K562 (cell line): Measurements from ENCODE around the gene KLHL35. TPM values are rescaled to one million over a fixed set of nuclear protein-coding genes. Genes with fewer than 3 reads are reported as not detected.

Experiments used
- DDX20 ChIP-seq: fragments of 450-650 bp; IDR thresholded peaks from 2 replicates; pipeline ENCODE4 v1.6.1; 2016; ENCODE audit warnings: missing genetic modification characterization, low read depth, mild to moderate bottlenecking, missing compliant biosample characterization, moderate library complexity
- E2F4 ChIP-seq: sonication (generic); formaldehyde crosslinking; IDR thresholded peaks from 2 replicates; pipeline ENCODE4 v1.8.0; 2022; ENCODE audit warnings: mild to moderate bottlenecking, low read depth, missing genetic modification reagents
- GTF3C2 ChIP-seq: IDR thresholded peaks from 3 replicates; pipeline ENCODE4 v1.6.1; 2011; ENCODE audit warnings: borderline replicate concordance, mild to moderate bottlenecking, moderate library complexity; ENCODE audit not compliant: insufficient read length; ENCODE audit errors: extremely low read depth
- HDAC6 ChIP-seq: IDR thresholded peaks from 2 replicates; pipeline ENCODE4 v1.6.1; 2012; ENCODE audit warnings: low read depth, mild to moderate bottlenecking, control low read depth, inconsistent platforms, low read length, moderate library complexity
- HMGXB4 ChIP-seq: sonication (generic); formaldehyde crosslinking; IDR thresholded peaks from 2 replicates; pipeline ENCODE4 v1.8.1; 2023; ENCODE audit warnings: mild to moderate bottlenecking, missing genetic modification reagents
- JUND ChIP-seq, 2 experiments: IDR thresholded peaks; 2 replicates in 1 of 2; 3 replicates in 1 of 2; pipeline ENCODE4 v1.6.1; 2011; ENCODE audit warnings: borderline replicate concordance in 2 of 2, low read depth in 2 of 2, low read length in 2 of 2, improper control_type of control experiment in 1 of 2, missing biosample characterization in 1 of 2, missing genetic modification characterization in 1 of 2, missing genetic modification reagents in 1 of 2
- MAFF ChIP-seq: IDR thresholded peaks from 2 replicates; pipeline ENCODE4 v1.6.1; 2012; ENCODE audit warnings: low read length, improper control_type of control experiment
- MXD1 ChIP-seq: fragments of 250-450 bp; sonication (Bioruptor Pico); IDR thresholded peaks from 2 replicates; pipeline ENCODE4 v1.8.0; 2021; ENCODE audit warnings: borderline replicate concordance, mild to moderate bottlenecking, moderate library complexity; ENCODE audit not compliant: poor library complexity, severe bottlenecking
- NFIX ChIP-seq: fragments of 250-450 bp; sonication (Bioruptor Pico); IDR thresholded peaks from 2 replicates; pipeline ENCODE4 v1.4.0; 2020; ENCODE audit warnings: low read depth, mild to moderate bottlenecking, moderate library complexity
- RUNX1 ChIP-seq: sonication (generic); IDR thresholded peaks from 2 replicates; pipeline ENCODE4 v1.6.1; 2016; ENCODE audit warnings: antibody characterized with exemption, low read depth
- SMAD2 ChIP-seq: fragments of 150-350 bp; IDR thresholded peaks from 2 replicates; pipeline ENCODE4 v1.6.1; 2014; ENCODE audit warnings: low read depth, mild to moderate bottlenecking, low read length
- SNRNP70 ChIP-seq: fragments of 200-400 bp; formaldehyde crosslinking; optimal IDR thresholded peaks from 2 replicates; pipeline ENCODE3; 2017; ENCODE audit warnings: low read depth, low read length
- SRSF3 ChIP-seq: fragments of 200-400 bp; formaldehyde crosslinking; IDR thresholded peaks from 2 replicates; pipeline ENCODE4 v1.6.1; 2016; ENCODE audit warnings: mild to moderate bottlenecking, low read length, moderate library complexity; ENCODE audit not compliant: insufficient read depth
- TAF9B ChIP-seq: fragments of 450-650 bp; IDR thresholded peaks from 2 replicates; pipeline ENCODE4 v1.6.1; 2018; ENCODE audit warnings: mild to moderate bottlenecking; ENCODE audit not compliant: partially characterized antibody
- TEAD1 ChIP-seq, 2 experiments: fragments of 450-650 bp in 1 of 2; sonication (generic) in 1 of 2; formaldehyde crosslinking; IDR thresholded peaks; 2 replicates each; pipeline versions ENCODE4 v1.4.0 to v1.8.0; 2020 to 2022; ENCODE audit warnings: mild to moderate bottlenecking in 2 of 2, missing genetic modification reagents in 1 of 2
- TGIF2 ChIP-seq: sonication (generic); formaldehyde crosslinking; IDR thresholded peaks from 2 replicates; pipeline ENCODE4 v1.8.1; 2022; ENCODE audit warnings: mild to moderate bottlenecking, missing genetic modification reagents, moderate library complexity
- TRIM24 ChIP-seq, 2 experiments: fragments of 450-650 bp; IDR thresholded peaks; 2 replicates each; pipeline ENCODE4 v1.6.1; 2016
- ZNF316 ChIP-seq: fragments of 450-650 bp; IDR thresholded peaks from 2 replicates; pipeline ENCODE4 v1.6.1; 2016
- ZNF75A ChIP-seq: fragments of 450-650 bp; formaldehyde crosslinking; IDR thresholded peaks from 2 replicates; pipeline ENCODE4 v1.4.0; 2020; ENCODE audit warnings: mild to moderate bottlenecking
- polyA plus RNA-seq, 8 experiments: library from polyadenylated mRNA; depleted of rRNA in 4 of 8; stranded (reverse) in 5 of 8; unstranded in 3 of 8; fragments of >200 nt; fragmentation: Nextera tagmentation in 2 of 8; fragmentation: Illumina TruSeq in 1 of 8; extraction: Ambion mirVana in 2 of 8; extraction: Trizol in 1 of 8; gene quantifications; 2 replicates each; pipeline versions ENCODE4 v1.2.1 to v1.2.3, GENCODE V29; 2011 to 2014; ENCODE audit warnings: inconsistent platforms in 1 of 8, missing spikeins in 1 of 8
- total RNA-seq, 7 experiments: library from RNA; depleted of rRNA in 6 of 7; stranded (reverse); fragments of >200 nt in 6 of 7; fragmentation: Illumina TruSeq in 2 of 7; extraction: Trizol in 2 of 7; gene quantifications; 2 replicates each; pipeline versions ENCODE4 v1.2.1 to v1.2.3, GENCODE V29; 2011 to 2021; ENCODE audit warnings: low replicate concordance in 1 of 7

The KLHL35 gene
- total and polyA plus RNA-seq, 9 of the 15 experiments (the other 6 are each of a cell fraction or from before 2014, with no cell fraction given): not detected

GRCh38 chr11:75384438-75385080 lies 48.4 kb downstream of the KLHL35 start (continued):
- TF ChIP-seq DDX20 (tag) (no peak), HMGXB4 (no peak), ZNF75A (no peak), TGIF2 (CRISPR knock-in tag) (no peak), SRSF3 (no peak), MAFF (no peak), RUNX1 (no peak), NFIX (CRISPR knock-in tag) (no peak), HDAC6 (no peak), E2F4 (CRISPR knock-in tag) (no peak), TRIM24 (IDR thresholded peaks at IDR 0.05) (no peak; a peak in 1 of 4 replicates), SNRNP70 (no peak), ZNF316 (no peak), MXD1 (CRISPR knock-in tag) (peak; percentile 19), TAF9B (no peak), JUND (IDR thresholded peaks at IDR 0.05; ENCODE audit: borderline replicate concordance, low read depth, low read length) (peak; percentile 41; the same call in 1 of the 2 replicates), JUND (tag; IDR thresholded peaks at IDR 0.05; ENCODE audit: borderline replicate concordance, low read depth, low read length) (no peak; the same call in 2 of the 3 replicates), TEAD1 (CRISPR knock-in tag; IDR thresholded peaks at IDR 0.05) (no peak), GTF3C2 (no peak), SMAD2 (no peak)
